Stimulated activated CD4-positive, alpha-beta T cell treated with anti-CD3 and anti-CD28 coated beads, Interleukin-1b, Interleukin-23, amount 100 ng/mL, for 24 hours (primary cell): ENCODE measurements around the gene GSTO2.
"Not testable (repeated sequence)": the region's sequence is repeated elsewhere in the genome, so short reads cannot be mapped to it uniquely, and the experiment has no call there.

Experiments
- DNase-seq, 4 experiments: peaks; one replicate each; pipeline ENCODE4 v3.0.0-alpha.2; 2020; ENCODE audit warnings: low read depth in 4 of 4, low spot score in 1 of 4

The GSTO2 gene

DNA sequence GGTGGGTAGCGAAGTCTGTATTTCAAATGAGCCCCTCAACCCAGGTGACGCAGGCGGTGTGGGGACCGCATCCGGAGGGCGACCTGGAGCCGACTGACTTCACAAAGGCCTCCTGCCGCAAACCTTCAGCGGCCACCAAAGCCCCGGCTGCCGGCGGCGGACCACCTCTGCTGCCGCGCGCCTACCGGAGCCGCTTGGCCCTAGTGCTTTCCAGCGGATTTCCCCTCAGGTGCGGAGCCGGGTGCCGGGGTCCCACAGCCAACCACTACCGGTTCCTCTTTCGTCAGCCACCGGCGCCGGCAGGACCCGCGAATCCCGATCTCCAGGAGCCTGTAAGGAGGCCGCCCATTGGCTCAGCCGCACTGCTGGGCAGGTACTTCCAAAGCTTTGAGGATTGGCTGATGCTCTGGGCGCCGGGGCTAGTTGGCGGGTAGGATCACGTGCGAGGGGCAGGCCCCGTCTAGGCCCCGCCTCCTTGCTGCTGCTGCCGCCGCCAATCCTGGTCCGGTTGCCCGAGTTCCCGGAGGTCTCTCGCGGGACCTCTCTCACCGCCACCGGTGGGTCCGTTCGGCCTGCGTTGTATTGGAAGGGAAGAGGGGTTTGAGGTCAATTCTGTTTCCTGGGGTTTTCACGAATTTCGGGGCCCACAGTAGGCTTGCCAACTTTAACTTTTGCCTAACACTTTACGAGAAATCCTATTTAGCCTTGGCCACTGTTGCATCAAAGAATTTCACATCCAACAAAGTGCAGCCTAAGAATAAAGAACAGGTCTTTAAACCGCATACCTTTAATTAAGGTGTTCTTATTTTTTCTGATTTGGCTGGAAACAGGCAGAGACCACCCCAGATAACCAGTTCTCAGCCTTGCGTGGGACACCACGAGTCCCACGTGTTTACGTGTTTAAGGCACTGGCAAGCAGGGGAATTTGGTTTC, at the start of gene GSTO2:
Gene GSTO2 (plus strand): TSS at position 472 of the 933 bp plus-strand sequence. CDS start 5,732 bp downstream, outside the sequence.
- DNase-seq, result peak; percentile 88 to 97 (median 95)

DNA sequence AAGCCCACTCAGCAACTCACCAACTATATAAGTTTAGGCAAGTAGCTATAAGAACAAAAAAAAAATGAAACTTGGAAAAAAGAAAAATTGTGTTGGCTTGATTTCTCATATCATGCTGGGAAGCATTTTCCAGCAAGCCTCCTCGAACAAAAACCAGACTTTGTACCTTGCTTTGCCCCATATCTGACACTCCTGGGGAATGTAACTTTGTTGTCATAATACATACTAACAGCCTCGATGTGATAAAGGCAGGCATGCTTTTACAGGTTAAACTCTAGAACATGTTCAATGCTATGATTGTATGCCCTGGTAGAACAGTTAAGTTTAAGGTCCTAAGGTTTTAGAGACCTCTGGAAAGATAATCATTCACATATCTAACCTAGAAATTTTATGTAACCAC, 48.5 kb upstream of the GSTO2 start:
- no peak for DNase-seq

DNA sequence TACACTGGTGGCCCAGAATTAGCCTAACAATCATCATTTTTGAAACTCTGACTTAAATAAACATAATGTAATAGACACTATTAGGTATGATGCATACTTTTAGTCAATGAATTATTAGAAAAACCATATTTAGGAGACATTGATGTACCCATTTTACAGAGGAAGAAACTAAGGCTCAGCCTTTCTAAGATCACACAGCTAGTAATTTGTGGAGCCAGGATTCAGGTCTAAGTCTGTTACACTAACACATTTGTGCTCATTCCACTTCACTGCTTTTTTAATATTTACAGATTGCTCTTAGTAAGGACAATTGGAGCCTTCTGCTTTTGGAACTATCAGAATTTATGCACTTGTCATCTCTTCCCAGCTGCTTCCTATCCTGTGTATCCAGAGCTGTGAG, 45.7 kb upstream of the GSTO2 start:
- DNase-seq, result no peak

DNA sequence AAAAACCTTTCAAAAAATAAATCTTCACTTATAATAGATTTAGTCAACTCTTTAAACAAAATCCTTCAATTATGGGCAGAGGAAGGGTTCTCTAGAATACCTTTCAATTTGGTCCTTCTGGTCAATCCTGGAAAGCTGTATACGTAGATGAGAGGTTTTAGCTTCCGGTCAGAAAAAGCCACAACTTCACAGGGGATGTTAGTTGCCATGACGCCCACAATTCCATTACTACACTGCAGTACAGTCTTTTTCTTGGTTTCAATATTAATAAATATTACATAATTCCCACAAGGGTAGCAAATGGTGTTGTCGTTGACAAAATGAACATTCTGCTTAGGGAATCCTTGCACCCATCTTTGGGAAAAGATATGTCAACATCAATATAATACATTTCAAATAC, 38.5 kb upstream of the GSTO2 start:
- no peak for DNase-seq

DNA sequence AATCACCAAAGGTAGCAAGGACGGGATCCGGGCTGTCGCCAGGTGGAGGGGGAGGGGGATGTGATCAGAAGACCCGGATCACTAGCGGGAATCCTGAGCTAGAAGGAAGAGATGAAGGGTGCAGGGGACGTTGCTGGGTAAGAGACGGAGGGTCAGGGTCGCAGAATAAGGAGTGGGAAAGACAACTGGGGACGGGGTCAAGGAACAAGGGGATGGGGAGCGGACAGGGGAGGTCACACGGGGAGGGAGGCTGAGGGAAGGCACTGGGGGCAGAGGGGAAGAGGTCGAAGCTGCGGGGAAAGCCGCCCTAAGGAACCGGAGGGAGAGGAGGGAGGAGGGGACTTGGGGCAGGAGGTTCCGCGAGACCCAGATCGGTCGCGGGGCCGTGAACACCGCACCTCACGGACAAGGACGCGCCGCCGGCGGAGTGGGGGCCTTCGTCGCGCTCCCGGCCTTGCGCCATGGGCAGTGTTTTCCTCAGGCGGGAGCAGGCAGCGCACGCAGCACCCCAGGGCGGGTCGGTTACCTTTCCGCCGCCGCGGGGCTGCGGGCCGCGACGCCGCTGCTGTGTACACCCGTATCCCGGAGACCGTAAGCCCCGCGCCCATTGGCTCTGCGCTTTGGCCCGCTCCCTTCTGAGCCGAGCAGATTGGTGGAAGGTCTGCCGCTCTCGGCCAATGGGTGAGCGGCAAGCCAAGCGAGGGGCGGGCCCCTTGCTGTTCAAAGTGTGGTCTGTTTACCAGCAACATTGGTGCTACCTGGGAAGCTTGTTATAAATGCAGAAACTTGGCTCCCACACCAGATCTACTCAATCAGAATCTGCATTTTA, 37.0 kb upstream of the GSTO2 start, which contains the start of gene CFAP43:
Gene CFAP43 (minus strand): TSS at position 581 of the 829 bp plus-strand sequence. CDS start 118 bp downstream, at position 463.
- peak; percentile 95 to 99 (median 99) for DNase-seq

DNA sequence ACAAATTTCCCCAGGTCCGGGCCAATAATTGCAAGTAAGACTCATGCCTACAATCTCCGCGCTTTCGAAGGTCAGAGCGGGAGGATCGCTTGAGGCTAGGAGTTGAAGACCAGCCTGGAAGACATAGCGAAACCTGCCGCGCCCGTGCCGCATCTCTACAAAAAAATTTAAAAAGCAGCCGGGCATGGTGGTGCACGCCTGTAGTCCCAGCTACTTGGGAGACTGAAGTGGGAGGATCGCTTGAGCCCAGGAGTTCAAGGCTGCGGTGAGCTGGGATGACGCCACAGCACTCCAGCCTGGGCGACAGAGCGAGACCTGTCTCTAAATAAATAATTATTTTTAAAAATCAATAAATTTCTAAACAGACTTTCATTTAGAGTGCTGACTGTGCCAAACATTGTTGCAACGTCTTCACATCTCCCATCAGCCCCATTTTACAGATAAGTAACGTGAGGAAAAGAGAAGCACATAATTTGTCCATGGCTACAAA, 36.3 kb upstream of the GSTO2 start:
- no peak for DNase-seq

DNA sequence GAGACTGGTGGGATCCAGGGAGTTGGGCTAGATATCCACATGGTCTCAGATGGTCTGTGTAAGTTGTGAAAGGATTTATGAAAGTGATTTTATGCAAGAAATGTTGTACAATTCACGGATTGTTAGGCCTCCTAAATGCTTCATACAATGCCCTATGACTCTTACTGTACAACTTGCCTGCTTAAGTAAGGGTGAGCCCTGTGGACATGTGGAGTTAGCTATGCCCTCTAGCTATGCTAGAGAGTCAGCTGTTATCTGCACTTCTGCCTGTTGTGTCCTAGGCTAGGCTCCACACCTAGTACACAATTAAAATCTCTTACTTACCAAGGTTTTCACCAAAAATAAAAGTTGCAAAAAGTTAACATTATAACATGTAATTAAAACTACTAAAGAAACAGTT, 35.2 kb upstream of the GSTO2 start:
- DNase-seq, result no peak

DNA sequence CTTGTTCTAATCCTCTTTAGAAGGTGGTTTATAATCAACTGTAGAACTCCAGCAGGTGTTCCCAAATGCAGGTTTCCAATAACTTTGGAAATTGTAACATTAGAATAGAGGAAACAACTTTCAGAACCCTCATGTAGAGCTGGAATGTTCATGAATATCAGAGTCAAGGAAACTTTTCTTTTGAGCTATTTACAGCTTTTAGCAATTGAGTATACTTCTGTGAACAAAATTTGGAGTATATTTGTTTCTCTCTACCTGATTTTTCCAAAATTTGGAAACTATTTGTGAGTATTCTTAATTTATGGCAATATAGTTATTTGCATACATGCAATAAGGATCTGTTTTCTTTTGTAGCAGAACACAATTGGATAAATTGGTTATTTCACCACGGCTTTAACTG, 34.0 kb upstream of the GSTO2 start:
- no peak for DNase-seq

DNA sequence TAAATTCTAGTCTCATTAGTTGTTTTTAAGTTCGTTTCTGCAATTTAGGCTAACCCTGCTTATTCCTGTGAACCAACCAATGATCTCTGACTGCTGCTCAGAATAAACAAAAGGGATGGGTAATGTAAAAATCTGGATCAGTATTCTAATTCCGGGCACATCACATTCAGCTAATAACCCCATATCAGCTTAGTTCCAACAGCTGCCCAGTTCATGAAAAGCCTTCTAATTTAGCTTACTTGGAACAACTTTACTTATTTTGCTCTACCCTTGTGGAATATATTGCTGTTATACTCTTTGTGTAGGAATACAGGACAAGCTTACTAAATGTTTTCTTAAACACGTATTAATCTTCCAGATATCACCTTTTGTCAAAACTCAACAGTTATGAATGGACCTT, 33.2 kb upstream of the GSTO2 start:
- no peak for DNase-seq

DNA sequence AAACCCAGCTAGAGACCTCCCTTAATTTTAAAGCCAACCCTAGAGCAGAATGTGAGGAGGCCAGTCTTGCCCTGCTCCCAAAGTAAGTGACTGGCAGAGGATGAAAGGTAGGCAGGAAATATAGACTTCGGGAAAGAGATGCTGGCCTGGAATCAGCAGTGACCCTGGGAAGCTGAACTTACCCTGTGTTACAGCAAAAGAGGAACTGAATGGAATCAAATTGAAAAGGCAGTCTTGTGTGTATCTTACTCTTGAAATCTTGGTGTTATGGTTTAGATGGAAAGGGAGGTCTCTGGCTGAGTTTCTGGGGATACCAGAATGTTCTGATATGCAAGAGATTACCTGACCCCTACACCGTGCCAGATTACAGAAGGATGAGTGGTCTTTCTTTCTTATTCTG, 28.9 kb upstream of the GSTO2 start:
- DNase-seq, result no peak

DNA sequence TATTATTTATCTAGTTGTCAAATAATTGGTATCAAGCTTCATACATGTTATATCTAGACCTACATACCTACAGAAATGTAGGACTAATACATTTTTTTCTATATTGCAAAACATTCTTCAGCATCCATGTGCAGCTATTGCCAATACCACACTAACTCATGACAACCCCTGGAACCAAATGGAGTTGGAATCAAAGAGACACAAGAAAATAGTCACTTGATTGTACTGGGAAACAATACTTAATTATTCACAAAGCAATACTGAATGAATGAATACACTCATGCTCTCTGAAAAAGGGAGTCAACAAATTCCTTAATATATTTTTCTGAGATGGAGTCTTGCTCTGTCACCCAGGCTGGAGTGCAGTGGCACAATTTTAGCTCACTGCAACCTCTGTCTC, 26.4 kb upstream of the GSTO2 start:
- DNase-seq, result no peak

DNA sequence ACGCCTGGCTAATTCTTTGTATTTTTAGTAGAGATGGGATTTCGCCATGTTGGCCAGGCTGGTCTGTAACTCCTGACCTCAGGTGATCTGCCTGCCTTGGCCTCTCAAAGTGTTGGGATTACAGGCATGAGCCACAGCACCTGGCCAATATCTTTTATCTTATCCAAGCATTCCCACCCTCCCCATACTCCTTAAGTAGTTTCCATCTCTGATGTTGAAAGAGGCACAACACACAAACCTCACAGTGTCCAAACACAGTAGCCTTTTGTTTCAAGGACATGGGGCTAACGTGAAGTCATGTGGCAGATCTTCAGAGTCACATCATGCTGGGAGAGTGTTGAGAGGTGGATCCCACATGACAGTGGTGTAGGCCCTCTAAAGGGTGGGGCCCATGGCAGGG, 26.0 kb upstream of the GSTO2 start:
- DNase-seq, result not testable (repeated sequence)

DNA sequence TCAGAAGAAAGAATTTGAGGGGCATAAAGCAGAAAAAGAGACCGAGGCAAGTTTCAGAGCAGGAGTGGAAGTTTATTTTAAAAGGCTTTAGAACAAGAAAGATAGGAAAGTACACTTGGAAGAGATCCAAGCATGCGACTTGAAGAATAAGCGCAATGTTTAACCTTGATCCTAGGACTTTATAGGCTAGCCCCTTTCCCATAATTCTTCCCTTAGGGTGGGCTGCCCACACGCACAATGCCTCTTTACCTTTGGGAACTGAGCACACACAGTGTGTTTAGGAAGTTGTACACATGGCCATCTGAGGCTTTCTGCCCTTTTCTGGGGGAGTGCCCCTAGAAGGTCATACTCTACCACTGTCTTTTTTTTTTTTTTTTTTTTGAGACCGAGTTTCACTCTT, 25.5 kb upstream of the GSTO2 start:
- DNase-seq, result no peak

DNA sequence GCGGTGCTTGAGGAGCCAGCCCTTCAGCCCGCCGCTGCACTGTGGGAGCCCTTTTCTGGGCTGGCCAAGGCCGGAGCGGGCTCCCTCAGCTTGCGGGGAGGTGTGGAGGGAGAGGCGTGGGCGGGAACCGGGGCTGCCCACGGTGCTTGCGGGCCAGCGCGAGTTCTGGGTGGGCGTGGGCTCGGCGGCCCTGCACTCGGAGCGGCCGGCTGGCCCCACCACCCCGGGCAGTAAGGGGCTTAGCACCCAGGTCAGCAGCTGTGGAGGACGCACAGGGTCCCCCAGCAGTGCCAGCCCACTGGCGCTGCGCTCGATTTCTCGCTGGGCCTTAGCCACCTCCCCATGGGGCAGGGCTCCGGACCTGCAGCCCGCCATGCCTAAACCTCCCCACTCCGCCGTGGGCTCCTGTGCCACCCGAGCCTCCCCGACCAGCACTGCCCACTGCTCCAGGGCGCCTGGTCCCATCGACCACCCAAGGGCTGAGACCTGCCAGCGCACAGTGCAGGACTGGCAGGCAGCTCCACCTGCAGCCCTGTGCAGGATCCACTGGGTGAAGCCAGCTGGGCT, 23.8 kb upstream of the GSTO2 start:
- DNase-seq, result no peak

DNA sequence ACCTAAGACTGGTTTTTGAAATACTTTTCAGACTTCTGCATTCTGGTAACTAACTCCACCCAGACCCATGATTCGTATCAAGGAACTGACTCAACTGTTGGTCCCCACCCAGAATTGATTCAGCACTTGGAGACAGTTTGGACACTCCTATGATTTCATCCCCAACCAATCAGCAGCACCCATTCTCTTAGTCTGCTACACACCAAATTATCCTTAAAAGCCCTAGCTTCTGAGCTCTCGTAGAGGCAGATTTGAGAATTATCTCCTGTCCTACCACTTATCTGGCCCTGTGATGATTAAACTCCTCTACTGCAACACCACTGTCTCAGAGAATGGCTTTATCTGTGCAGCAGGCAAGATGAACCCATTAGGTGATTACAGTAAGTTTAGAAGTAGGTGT, 22.0 kb upstream of the GSTO2 start:
- DNase-seq, result no peak

DNA sequence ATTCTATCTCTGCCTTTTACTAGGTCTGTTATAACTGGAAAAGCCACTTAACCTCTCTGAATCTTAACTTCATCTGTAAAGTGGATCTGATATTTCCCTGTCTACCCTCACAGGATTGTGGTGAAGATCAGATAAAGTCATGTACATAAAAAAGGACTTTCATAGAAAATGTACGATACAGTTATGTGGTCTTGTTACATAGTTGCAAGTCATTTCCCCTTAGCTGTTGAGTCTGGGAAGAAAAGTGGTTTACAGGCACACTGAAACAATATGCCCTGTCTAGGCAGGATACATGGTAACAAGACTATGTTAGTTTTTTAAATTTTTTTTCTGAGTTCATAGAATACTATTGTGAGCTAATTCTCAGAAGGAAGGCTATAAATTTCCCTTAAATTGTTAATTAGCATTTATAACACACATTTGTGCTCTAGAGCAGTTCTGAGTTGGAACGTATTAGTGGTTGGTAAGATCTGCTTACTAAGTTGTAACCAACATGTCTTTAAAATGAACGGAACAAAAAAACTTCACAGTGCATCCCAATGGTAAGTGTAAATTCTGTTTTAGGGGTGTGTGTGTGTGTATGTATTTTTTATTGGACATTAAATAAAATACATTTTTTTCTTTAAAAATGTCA, 21.4 kb upstream of the GSTO2 start:
- no peak for DNase-seq

DNA sequence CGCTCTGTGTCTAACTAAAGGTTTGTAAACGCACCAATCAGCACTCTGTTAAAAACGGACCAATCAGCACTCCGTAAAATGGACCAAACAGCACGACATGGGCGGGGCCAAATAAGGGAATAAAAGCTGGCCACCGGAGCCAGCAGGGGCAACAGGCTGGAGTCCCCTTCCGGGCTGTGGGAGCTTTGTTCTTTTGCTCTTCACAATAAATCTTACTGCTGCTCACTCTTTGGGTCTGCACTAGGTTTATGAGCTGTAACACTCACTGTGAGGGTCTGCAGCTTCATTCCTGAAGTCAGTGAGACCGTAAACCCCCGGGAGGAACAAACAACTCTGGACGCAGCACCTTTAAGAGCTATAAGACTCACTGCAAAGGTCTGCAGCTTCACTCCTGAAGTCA, 20.1 kb upstream of the GSTO2 start:
- DNase-seq, result not testable (repeated sequence)

DNA sequence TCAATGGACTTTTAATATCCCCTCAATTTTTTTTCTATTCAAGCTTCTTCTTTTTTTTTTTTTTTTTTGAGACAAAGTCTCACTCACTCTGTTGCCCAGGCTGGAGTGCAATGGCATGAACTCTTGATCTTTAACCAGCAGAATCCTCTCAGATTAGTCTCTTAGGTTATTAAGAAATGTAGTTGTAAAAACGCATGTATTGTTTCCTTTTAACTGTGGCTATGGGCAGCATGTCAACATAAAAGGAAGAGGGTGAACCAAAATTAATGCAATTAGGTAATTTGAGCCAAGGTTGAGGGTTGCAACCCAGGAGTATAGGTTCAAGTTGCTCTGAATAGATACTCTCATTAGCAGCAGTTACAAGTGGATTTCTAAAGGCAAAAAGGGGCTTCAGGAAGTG, 18.6 kb upstream of the GSTO2 start:
- no peak for DNase-seq

DNA sequence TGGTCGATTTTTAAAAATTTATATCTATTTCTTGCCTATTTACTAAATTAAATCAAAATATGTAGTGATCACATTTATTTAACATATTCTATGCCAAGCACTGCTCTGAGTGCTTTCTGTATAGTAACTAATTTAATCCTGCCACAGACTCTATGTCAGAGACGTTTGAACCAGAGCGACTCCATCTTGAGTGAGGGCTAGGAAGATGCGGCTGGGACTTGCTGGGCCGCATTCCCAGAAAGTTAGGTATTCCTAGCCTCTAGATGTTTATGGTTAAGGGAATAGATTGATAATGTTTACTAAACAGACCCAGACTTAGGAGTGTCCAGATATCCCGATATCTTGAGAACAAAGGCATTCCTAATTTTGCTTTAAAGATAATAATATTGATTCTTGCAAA, 17.5 kb upstream of the GSTO2 start:
- no peak for DNase-seq

DNA sequence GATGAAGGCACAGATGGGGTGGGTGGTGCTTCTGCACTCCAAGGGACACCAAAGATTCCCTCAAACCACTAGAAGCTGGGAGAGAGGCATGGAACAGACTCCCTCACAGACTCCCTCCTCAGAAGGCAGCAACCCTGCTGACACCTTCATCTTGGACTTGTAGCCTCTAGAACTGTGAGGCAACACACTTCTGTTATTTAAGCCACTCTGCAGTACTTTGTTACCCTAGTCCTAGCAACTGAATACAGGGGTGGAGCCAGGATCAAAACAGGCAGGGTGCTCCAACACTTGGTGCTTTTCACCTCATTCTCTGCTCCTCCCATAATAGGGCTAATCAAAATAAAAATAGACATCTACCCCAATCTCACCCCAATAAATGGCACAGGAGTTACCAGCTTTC, 16.6 kb upstream of the GSTO2 start:
- no peak for DNase-seq

DNA sequence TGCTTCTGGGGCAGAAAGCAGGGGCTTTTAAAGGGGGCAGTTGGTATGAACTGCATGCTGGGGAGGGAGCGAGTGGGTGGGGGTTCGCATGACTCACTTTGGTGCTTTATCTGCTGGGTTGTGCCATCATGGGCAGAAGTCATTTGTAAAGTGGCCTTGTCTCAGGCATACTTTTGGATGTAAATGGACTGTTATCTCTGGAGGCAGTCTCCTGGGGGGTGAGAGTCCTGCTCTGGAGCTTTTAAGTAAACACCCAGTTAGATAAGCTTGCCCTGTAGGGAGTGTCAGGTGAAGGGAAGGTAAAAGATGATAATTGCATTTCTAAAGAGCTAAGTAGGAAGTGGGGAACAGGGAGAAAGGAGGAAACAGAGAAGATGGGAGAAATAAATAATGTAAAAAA, 15.9 kb upstream of the GSTO2 start:
- no peak for DNase-seq
